H1 (cell line): ENCODE data around the gene ADAMTS17. TPM values are rescaled to one million over a fixed set of nuclear protein-coding genes. Genes with fewer than 3 reads are reported as not detected.

ENCODE experiments used
- CTCF ChIA-PET: fragments of 300-600 bp; sonication (Branson Sonifier 250); formaldehyde crosslinking; loops from one replicate; lab custom pipeline; 2021; ENCODE audit not compliant: partially characterized antibody; lab: Charles Lee
- POLR2A ChIA-PET: fragments of 300-600 bp; sonication (Branson Sonifier 250); formaldehyde crosslinking; loops from one replicate; lab custom pipeline; 2021; ENCODE audit warnings: inconsistent platforms; ENCODE audit not compliant: partially characterized antibody; lab: Charles Lee
- DNase-seq, 2 experiments: peaks; one replicate each; pipeline versions ENCODE4 v3.0.0 to v3.0.0-alpha.2; 2010 to 2022; ENCODE audit warnings: low spot score in 2 of 2, low read depth in 1 of 2, mixed read lengths in 1 of 2
- FAIRE-seq: peaks from 2 replicates; lab custom pipeline; 2011; peaks lifted over from hg19 to GRCh38; lab: Jason Lieb, UNC
- H2AFZ ChIP-seq: 2 replicates; pipeline ENCODE4 v1.8.1; 2012; ENCODE audit warnings: low read length, inconsistent platforms
- H2AK5ac ChIP-seq: 2 replicates; pipeline ENCODE4 v1.6.1; 2013; ENCODE audit warnings: low read depth, low read length
- H2BK120ac ChIP-seq: replicated peaks from 2 replicates; pipeline ENCODE3; 2013; ENCODE audit warnings: low read depth, low read length, inconsistent platforms
- H2BK12ac ChIP-seq: 2 replicates; pipeline ENCODE4 v1.6.1; 2013; ENCODE audit warnings: low read depth, low read length
- H2BK15ac ChIP-seq: 2 replicates; pipeline ENCODE4 v1.6.1; 2013; ENCODE audit warnings: low read length
- H2BK20ac ChIP-seq: 2 replicates; pipeline ENCODE4 v1.6.1; 2013; ENCODE audit warnings: low read length
- H2BK5ac ChIP-seq: 2 replicates; pipeline ENCODE4 v1.6.1; 2013; ENCODE audit warnings: low read depth, low read length
- H3K14ac ChIP-seq: 2 replicates; pipeline ENCODE4 v1.6.1; 2013; ENCODE audit warnings: inconsistent platforms; ENCODE audit not compliant: insufficient read length
- H3K18ac ChIP-seq: 2 replicates; pipeline ENCODE4 v1.6.1; 2013; ENCODE audit warnings: low read length; ENCODE audit errors: extremely low read depth
- H3K23ac ChIP-seq: 2 replicates; pipeline ENCODE4 v1.6.1; 2013; ENCODE audit warnings: inconsistent platforms; ENCODE audit not compliant: insufficient read length
- H3K23me2 ChIP-seq: 2 replicates; pipeline ENCODE4 v1.6.1; 2013; ENCODE audit warnings: low read depth, low read length
- H3K27ac ChIP-seq: 2 replicates; pipeline ENCODE4 v1.6.1; 2011; ENCODE audit warnings: low read depth, low read length, inconsistent platforms
- H3K27me3 ChIP-seq, 4 experiments: replicated peaks in 1 of 4; 1 replicate in 1 of 4; 2 replicates in 3 of 4; pipeline versions ENCODE4 v1.6.1 to v1.8.1; 2011 to 2013; ENCODE audit warnings: low read length in 3 of 4, mild to moderate bottlenecking in 3 of 4, inconsistent platforms in 2 of 4, mixed read lengths in 2 of 4, moderate library complexity in 1 of 4; ENCODE audit not compliant: control insufficient read depth in 3 of 4, insufficient read depth in 3 of 4; ENCODE audit errors: extremely low read depth in 1 of 4
- H3K36me3 ChIP-seq, 4 experiments: 2 replicates each; pipeline versions ENCODE4 v1.6.1 to v1.8.1; 2011 to 2013; ENCODE audit warnings: mild to moderate bottlenecking in 4 of 4, low read length in 3 of 4, moderate library complexity in 2 of 4, control low read depth in 1 of 4, inconsistent platforms in 1 of 4; ENCODE audit not compliant: insufficient read depth in 4 of 4, control insufficient read depth in 2 of 4
- H3K4ac ChIP-seq: replicated peaks from 2 replicates; pipeline ENCODE3; 2013; ENCODE audit warnings: low read length, low read depth, mixed read lengths, inconsistent platforms; ENCODE audit not compliant: insufficient read length
- H3K4me1 ChIP-seq, 4 experiments: replicated peaks in 1 of 4; 1 replicate in 1 of 4; 2 replicates in 3 of 4; pipeline versions ENCODE4 v1.6.1 to v1.8.1; 2011 to 2013; ENCODE audit warnings: low read length in 3 of 4, inconsistent platforms in 2 of 4, mixed read lengths in 1 of 4; ENCODE audit not compliant: insufficient read depth in 4 of 4, control insufficient read depth in 3 of 4
- H3K4me2 ChIP-seq, 2 experiments: 2 replicates each; pipeline versions ENCODE4 v1.6.1 to v1.8.1; 2011 to 2013; ENCODE audit warnings: low read depth in 2 of 2, low read length in 2 of 2, control low read depth in 1 of 2, inconsistent platforms in 1 of 2, mild to moderate bottlenecking in 1 of 2; ENCODE audit not compliant: insufficient read depth in 1 of 2
- H3K4me3 ChIP-seq, 4 experiments: fragments of 200-600, 300-600 bp in 1 of 4; sonication (generic), shearing (Covaris generic), sonication (Bioruptor Twin) in 1 of 4; 2 replicates each; pipeline versions ENCODE4 v1.5.1 to v1.8.1; 2011 to 2016; ENCODE audit warnings: low read length in 4 of 4, low read depth in 3 of 4, control low read depth in 2 of 4, inconsistent platforms in 2 of 4, mild to moderate bottlenecking in 2 of 4, mixed read lengths in 1 of 4, moderate library complexity in 1 of 4; ENCODE audit not compliant: insufficient read depth in 2 of 4; ENCODE audit errors: extremely low read depth in 1 of 4
- H3K56ac ChIP-seq: replicated peaks from 2 replicates; pipeline ENCODE3; 2013; ENCODE audit warnings: low read depth, mild to moderate bottlenecking, mixed read lengths, low read length, inconsistent platforms; ENCODE audit not compliant: insufficient read length
- H3K79me1 ChIP-seq: 2 replicates; pipeline ENCODE4 v1.6.1; 2013; ENCODE audit warnings: low read depth, low read length, control low read depth
- H3K79me2 ChIP-seq, 2 experiments: 2 replicates each; pipeline versions ENCODE4 v1.6.1 to v1.8.1; 2012 to 2013; ENCODE audit warnings: low read length in 2 of 2, mild to moderate bottlenecking in 2 of 2, inconsistent platforms in 1 of 2; ENCODE audit not compliant: insufficient read depth in 2 of 2, control insufficient read depth in 1 of 2
- H3K9ac ChIP-seq, 4 experiments: replicated peaks in 1 of 4; 1 replicate in 1 of 4; 2 replicates in 3 of 4; pipeline versions ENCODE4 v1.6.1 to v1.8.1; 2011 to 2013; ENCODE audit warnings: low read depth in 3 of 4, low read length in 3 of 4, control low read depth in 2 of 4, mild to moderate bottlenecking in 2 of 4, moderate library complexity in 2 of 4, inconsistent platforms in 1 of 4; ENCODE audit errors: extremely low read depth in 1 of 4
- H3K9me3 ChIP-seq, 2 experiments: 2 replicates each; pipeline versions ENCODE4 v1.6.1 to v1.8.1; 2012 to 2013; ENCODE audit warnings: mild to moderate bottlenecking in 2 of 2, moderate library complexity in 2 of 2, control low read depth in 1 of 2, inconsistent platforms in 1 of 2, low read depth in 1 of 2, low read length in 1 of 2, mixed read lengths in 1 of 2; ENCODE audit not compliant: insufficient read depth in 2 of 2
- H4K20me1 ChIP-seq, 2 experiments: replicated peaks in 1 of 2; 2 replicates each; pipeline versions ENCODE3 to v1.8.1; 2011 to 2013; ENCODE audit warnings: inconsistent platforms in 2 of 2, low read length in 2 of 2, mild to moderate bottlenecking in 1 of 2; ENCODE audit not compliant: insufficient read depth in 2 of 2, control insufficient read depth in 1 of 2
- H4K5ac ChIP-seq: 2 replicates; pipeline ENCODE4 v1.6.1; 2013; ENCODE audit warnings: low read length, low read depth, mixed read lengths, inconsistent platforms; ENCODE audit not compliant: insufficient read length
- H4K8ac ChIP-seq: 2 replicates; pipeline ENCODE4 v1.8.0; 2013; ENCODE audit warnings: mild to moderate bottlenecking, moderate library complexity, low read length, inconsistent platforms; ENCODE audit not compliant: insufficient read depth; ENCODE audit errors: extremely low read depth
- H4K91ac ChIP-seq: replicated peaks from 2 replicates; pipeline ENCODE3; 2013; ENCODE audit warnings: low read length, mixed read lengths, inconsistent platforms; ENCODE audit not compliant: insufficient read length
- ATF3 ChIP-seq: IDR thresholded peaks from 2 replicates; pipeline ENCODE4 v1.6.1; 2011; ENCODE audit warnings: low read depth, mild to moderate bottlenecking, low read length; ENCODE audit not compliant: insufficient read depth
- BCL11A ChIP-seq, 2 experiments: IDR thresholded peaks; one replicate each; pipeline ENCODE4 v1.6.1; 2011; ENCODE audit warnings: low read depth in 2 of 2, low read length in 2 of 2, mild to moderate bottlenecking in 2 of 2
- CBX5 ChIP-seq: fragments of 300-800, 300-1000 bp; sonication (generic); IDR thresholded peaks from 2 replicates; pipeline ENCODE4 v1.7.1; 2016; ENCODE audit warnings: antibody characterized with exemption, low read length, low read depth
- CBX8 ChIP-seq: fragments of 300-800, 300-1000 bp; sonication (generic); IDR thresholded peaks from 2 replicates; pipeline ENCODE4 v1.7.1; 2016; ENCODE audit warnings: low read depth, low read length, borderline replicate concordance
- CTBP2 ChIP-seq: IDR thresholded peaks from 2 replicates; pipeline ENCODE4 v1.7.0; 2011; ENCODE audit warnings: borderline replicate concordance, mild to moderate bottlenecking, moderate library complexity, mixed read lengths, low read length; ENCODE audit not compliant: insufficient read depth, insufficient read length
- MAX ChIP-seq: IDR thresholded peaks from 2 replicates; pipeline ENCODE4 v1.6.1; 2012; ENCODE audit warnings: inconsistent platforms
- POU5F1 ChIP-seq: IDR thresholded peaks from 2 replicates; pipeline ENCODE4 v1.6.1; 2011; ENCODE audit warnings: low read depth, mild to moderate bottlenecking, low read length, moderate library complexity
- SIN3A ChIP-seq, 2 experiments: IDR thresholded peaks in 1 of 2; conservative IDR thresholded peaks in 1 of 2; 2 replicates each; pipeline ENCODE4 v1.6.1; 2011 to 2012; ENCODE audit warnings: low read length in 2 of 2, improper control_type of control experiment in 1 of 2, low read depth in 1 of 2, mild to moderate bottlenecking in 1 of 2
- SIX5 ChIP-seq: IDR thresholded peaks from 2 replicates; pipeline ENCODE4 v1.6.1; 2011; ENCODE audit warnings: mild to moderate bottlenecking, low read depth, low read length
- SP4 ChIP-seq: IDR thresholded peaks from 2 replicates; pipeline ENCODE4 v1.6.1; 2012; ENCODE audit warnings: low read length, inconsistent platforms
- TAF1 ChIP-seq: IDR thresholded peaks from 2 replicates; pipeline ENCODE4 v1.6.1; 2011; ENCODE audit warnings: mild to moderate bottlenecking, low read depth, low read length
- TCF12 ChIP-seq: IDR thresholded peaks from 2 replicates; pipeline ENCODE4 v1.6.1; 2011; ENCODE audit warnings: low read depth, mild to moderate bottlenecking, low read length
- WGBS, 2 experiments: shearing (Covaris generic) in 1 of 2; methylation state at CpG; one replicate each; pipeline versions ENCODE4 v1.1.6 to v1.1.7; 2013 to 2015; ENCODE audit warnings: low lambda C conversion rate in 2 of 2, mixed read lengths in 2 of 2, inconsistent platforms in 1 of 2, low coverage in 1 of 2, missing lambda C conversion rate in 1 of 2; ENCODE audit not compliant: insufficient replicate concordance in 2 of 2, insufficient coverage in 1 of 2, insufficient read length in 1 of 2; ENCODE audit errors: extremely low coverage in 1 of 2, missing lambda C conversion rate in 1 of 2; 5-methylcytosine and 5-hydroxymethylcytosine counted together
- polyA plus RNA-seq, 7 experiments: library from polyadenylated mRNA; depleted of rRNA in 3 of 7; stranded (reverse) in 5 of 7; unstranded in 2 of 7; fragments of >200 nt in 5 of 7; fragments of 200-250 nt in 2 of 7; gene quantifications; 1 replicate in 5 of 7; 2 replicates in 1 of 7; 4 replicates in 1 of 7; pipeline versions ENCODE4 v1.2.1 to v1.2.3, GENCODE V29; 2011 to 2013; ENCODE audit warnings: missing spikeins in 2 of 7, mixed read lengths in 2 of 7
- total RNA-seq: library from RNA; stranded (reverse); fragmentation: NEBNext Ultra II Directional; extraction: Animal tissue kit (Norgen Biotek cat#: 25700); gene quantifications from 2 replicates; pipeline ENCODE4 v1.2.1, GENCODE V29; 2021

Gene ADAMTS17
- total and polyA plus RNA-seq, 2 of the 8 experiments (the other 6 are each of a cell fraction or from before 2014, with no cell fraction given), result 0.51 to 1.7 TPM

- H3K14ac ChIP-seq, result no peak overlapping the region
- no peak overlapping the region for H3K56ac ChIP-seq
- no peak overlapping the region for H2BK15ac ChIP-seq
- H3K79me1 ChIP-seq, result no peaks in the 10 kb centered on the region
- FAIRE-seq, result no peak
- H3K23ac ChIP-seq, result no peak overlapping the region
- H3K4me1 ChIP-seq, result no peaks in the 10 kb centered on the region
- H3K18ac ChIP-seq, result no peak overlapping the region
- no peak overlapping the region for H2AK5ac ChIP-seq
- H2BK12ac ChIP-seq, result no peak overlapping the region
- H3K9ac ChIP-seq, result no peak overlapping the region
- peaks cover 0 to 3% of the 10 kb centered on the region in 2 experiments; a peak in 2 of 4 replicates for H3K9me3 ChIP-seq
- no peak overlapping the region for H3K4me2 ChIP-seq
- no peak overlapping the region for H2BK20ac ChIP-seq
- H3K36me3 ChIP-seq, result no peaks in the 10 kb centered on the region
- H4K91ac ChIP-seq, result no peak overlapping the region
- no peak overlapping the region for H2BK5ac ChIP-seq
- WGBS, 2 experiments, result 87% methylated on average over 19 of the region's 19 CpGs; no CpG with 5 or more reads in 1 of the 2 experiments
- H3K79me2 ChIP-seq, result no peaks in the 10 kb centered on the region
- no peaks in the 10 kb centered on the region for H3K23me2 ChIP-seq
- no peak overlapping the region for H2BK120ac ChIP-seq
- no peaks in the 10 kb centered on the region for H3K27me3 ChIP-seq
- ChIA-PET CTCF (interaction anchor here (0.6 to 1.1 kb wide), 4 partner anchors 9 to 846 kb away, joined by 3 to 4 read pairs (median 3); no protein-coding TSS in a partner anchor), POLR2A (no interaction called here)
- H4K20me1 ChIP-seq, result no peaks in the 10 kb centered on the region
- no peak overlapping the region for H2AFZ ChIP-seq
- peak in 1 of 2 experiments; percentile 19 for DNase-seq
- no peak overlapping the region for H4K8ac ChIP-seq
- H3K27ac ChIP-seq, result no peak overlapping the region
- no peak overlapping the region for H4K5ac ChIP-seq
- H3K4ac ChIP-seq, result no peak overlapping the region
- H3K4me3 ChIP-seq, result no peak overlapping the region
- no peak for TF ChIP-seq CBX5
- TF ChIP-seq BCL11A (IDR thresholded peaks at IDR 0.05; ENCODE audit: low read depth in 2 of 2, low read length in 2 of 2), result no peak
- no peak for TF ChIP-seq SIX5
- no peak for TF ChIP-seq MAX
- TF ChIP-seq SIN3A (conservative IDR thresholded peaks at IDR 0.05 in 1 of 2, IDR thresholded peaks at IDR 0.05 in 1 of 2; ENCODE audit: low read depth in 1 of 2, low read length in 2 of 2), result no peak
- no peak for TF ChIP-seq TCF12
- TF ChIP-seq SP4, result no peak
- no peak for TF ChIP-seq TAF1
- no peak for TF ChIP-seq CTBP2
- TF ChIP-seq ATF3, result no peak
- no peak for TF ChIP-seq POU5F1
- TF ChIP-seq CBX8, result no peak
Observed at GRCh38 chr15:100256970-100257650, 84.7 kb downstream of the ADAMTS17 start.
